Kidney tubule cell (primary cell): ENCODE measurements around the gene RUNX2.
"Not testable (repeated sequence)": the region's sequence is repeated elsewhere in the genome, so short reads cannot be mapped to it uniquely, and the experiment has no call there.

Experiments
- DNase-seq: peaks from one replicate; pipeline ENCODE4 v3.0.0-alpha.2; 2018; ENCODE audit warnings: low spot score

RUNX2 gene

DNA sequence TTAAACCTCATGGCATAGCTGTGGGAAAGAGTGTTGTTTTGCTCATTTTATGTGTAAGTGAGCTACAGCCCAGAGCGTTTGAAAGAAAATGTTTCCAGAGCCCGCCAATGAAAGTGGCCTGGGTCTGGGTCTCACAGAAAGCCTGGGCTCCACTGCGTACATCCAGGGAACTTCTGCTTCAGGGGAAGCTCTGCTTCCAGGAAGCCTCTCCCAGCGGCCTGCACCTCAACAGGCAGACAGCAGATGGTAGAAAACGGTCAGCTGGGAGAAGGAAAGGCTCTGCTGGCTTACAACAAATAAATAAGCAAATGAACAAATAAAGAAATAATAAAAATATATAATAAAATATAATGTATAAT, 320.1 kb downstream of the RUNX2 start:
- no peak for DNase-seq

- DNase-seq: peak; percentile 99
Measured at GRCh38 chr6:45650524-45651135, 322.5 kb downstream of the RUNX2 start.

GRCh38 chr6:45651301-45651700, 323.2 kb downstream of the RUNX2 start:
- no peak for DNase-seq

DNA sequence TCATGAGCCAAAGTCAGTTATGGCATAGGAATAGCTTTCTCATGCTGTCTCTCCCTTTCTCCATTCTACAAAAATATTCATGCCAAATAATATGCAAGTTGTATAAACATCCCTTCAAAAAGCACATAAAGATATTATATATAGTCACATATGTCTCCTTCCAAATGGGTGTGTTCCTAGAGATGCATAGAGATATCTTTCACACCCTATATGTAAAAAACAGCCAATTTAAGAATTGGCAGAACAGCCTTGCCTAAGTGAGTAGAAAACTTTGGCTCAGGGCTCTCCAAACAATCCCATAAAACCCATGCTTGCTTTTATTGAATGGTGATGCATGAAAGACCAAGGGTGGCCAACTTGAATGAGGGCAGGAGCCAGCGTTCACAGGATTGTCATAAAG, 324.3 kb downstream of the RUNX2 start:
- no peak for DNase-seq

DNA sequence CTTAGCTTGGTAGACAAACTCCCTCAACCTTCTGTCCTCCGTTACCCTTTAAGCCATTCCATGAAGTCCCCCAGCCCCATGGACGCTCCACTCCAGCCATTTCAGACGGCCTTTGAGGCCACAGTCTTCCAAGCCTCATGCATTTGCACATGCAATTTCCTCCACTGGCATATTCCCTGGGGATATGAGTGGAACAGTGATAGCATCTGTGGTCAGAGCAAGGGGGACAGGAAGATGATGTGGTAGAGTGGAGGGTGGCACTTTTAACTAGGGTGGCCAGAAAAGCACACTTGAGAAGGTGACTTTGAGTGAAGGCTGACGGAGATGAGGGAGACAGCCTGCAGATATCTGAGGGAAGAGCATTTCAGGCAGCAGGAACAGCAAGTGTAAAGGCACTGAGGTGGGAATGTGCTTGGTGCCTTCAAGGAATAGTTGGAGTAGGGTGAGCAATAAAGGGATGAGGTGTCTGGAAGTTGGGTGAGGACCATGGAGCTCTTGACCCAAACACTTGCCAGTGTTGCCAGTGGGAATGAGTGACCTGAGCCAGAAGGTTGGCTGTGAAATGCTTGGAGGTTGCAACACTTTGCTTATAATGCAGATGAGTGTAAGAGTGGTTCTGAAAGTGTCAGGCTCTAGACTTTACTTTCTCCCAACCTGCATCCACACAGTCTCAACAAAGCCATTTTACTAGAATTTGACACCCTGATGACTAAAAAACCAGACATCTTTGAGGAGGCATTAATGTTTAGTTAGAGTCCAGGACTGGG, 325.2 kb downstream of the RUNX2 start:
- DNase-seq: no peak

DNA sequence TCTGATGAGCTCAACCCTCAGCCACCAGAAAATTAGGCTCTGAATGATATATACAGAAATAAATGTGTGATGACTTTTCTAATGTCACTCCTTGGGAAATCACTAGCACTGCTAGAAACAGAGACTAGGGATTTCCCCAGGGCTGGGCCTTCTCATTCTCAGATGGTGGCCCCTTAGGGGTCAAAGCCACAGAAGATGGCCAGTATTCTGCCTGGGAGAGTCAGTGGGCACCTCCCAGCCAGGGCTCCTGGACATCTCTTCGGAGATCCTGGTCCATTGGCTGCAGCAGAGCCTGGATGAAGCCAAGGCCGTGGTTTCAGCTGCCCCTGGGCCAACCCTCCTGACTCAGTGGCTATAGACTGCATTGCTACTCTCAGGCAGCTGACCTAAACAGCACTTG, 326.5 kb downstream of the RUNX2 start:
- DNase-seq: peak; percentile 86

- DNase-seq: peak; percentile 100
Measured at GRCh38 chr6:45655745-45656476, 327.8 kb downstream of the RUNX2 start.

DNA sequence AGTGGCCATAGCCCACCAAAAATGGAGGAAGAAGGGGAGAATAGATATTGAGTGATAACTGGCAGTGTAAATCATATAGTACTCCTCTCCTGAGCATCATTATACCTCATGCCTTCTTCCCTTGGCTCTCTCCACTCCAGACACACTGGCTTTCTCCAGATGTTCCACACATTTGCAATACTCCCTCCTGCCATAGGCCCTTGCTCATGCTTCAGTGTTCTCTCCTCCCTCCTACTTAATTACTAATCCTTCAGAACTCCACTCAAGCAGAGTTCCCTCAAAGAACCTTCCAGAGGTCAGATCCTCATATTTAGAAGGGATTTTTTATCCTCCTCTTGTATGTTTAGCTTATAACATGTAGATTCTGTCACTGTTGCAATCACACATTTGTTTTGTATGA, 329.1 kb downstream of the RUNX2 start:
- DNase-seq: peak; percentile 90

GRCh38 chr6:45658400-45658799, 330.3 kb downstream of the RUNX2 start:
- DNase-seq: no peak

DNA sequence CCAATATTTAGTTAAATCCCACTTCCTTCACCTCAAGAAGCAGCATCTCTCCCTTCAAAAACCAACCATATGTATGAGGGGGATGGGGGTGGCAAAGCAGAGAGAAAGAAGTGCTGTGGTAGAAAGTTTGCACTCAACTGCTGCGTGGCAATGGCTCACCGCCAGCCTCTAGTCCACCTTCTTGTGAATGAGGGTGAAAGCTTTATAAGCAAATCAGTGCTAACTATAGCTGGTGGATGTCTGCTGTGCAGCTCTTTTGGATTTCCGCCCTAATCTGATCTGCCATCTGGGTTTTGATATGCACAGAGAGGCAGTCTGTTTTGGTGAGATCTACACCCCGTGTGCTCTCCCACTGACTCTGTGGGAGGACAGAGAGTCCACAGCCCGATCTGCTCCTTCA, 330.8 kb downstream of the RUNX2 start:
- no peak for DNase-seq

DNA sequence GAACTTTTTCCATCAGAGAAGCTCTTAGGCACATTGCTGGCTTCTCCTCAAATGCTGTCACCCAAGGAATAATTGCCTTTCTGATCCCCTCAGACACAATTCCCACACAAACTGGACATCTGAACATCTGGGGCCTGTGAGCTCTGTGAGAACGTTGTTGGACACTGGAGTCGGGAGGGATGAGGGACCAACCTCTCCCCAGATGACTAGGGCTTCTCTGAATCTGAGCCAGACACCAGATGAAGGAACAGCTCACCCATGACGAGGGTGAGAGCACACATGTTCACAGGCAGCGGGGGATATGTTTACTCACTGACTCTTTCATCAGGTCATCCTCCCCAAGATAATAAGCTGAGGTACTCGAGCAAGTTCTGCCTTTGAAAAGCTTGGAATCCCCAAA, 333.5 kb downstream of the RUNX2 start:
- peak; percentile 94 for DNase-seq

GRCh38 chr6:45663251-45664221, 335.4 kb downstream of the RUNX2 start:
- DNase-seq: peak; percentile 40

- DNase-seq: no peak
Measured at GRCh38 chr6:45664707-45665106, 336.6 kb downstream of the RUNX2 start.

GRCh38 chr6:45665859-45666258, 337.7 kb downstream of the RUNX2 start:
- DNase-seq: no peak

GRCh38 chr6:45666846-45667245, 338.7 kb downstream of the RUNX2 start:
- no peak for DNase-seq

DNA sequence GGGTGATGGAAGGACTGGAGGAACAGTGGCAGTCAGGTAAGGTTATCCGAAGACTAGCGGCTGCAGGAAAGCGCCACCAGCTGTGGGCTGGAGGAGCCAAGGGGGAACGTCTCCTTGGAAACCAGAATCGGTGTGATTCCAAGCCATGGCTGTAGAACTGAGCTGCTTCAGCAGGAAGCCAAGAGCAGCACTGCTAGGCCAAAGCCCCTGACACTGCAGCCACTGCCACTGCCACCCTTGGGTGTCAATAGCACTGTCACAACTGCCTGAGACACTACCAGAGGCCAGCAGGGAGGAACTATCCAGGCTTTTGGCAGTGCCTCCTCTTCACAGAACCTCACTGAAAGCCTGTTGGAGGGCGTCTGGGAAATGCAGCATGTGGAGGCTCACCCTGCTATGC, 339.2 kb downstream of the RUNX2 start:
- DNase-seq: no peak

GRCh38 chr6:45667766-45668165, 339.6 kb downstream of the RUNX2 start:
- no peak for DNase-seq

- DNase-seq: no peak
Measured at GRCh38 chr6:45668705-45669104, 340.6 kb downstream of the RUNX2 start.

DNA sequence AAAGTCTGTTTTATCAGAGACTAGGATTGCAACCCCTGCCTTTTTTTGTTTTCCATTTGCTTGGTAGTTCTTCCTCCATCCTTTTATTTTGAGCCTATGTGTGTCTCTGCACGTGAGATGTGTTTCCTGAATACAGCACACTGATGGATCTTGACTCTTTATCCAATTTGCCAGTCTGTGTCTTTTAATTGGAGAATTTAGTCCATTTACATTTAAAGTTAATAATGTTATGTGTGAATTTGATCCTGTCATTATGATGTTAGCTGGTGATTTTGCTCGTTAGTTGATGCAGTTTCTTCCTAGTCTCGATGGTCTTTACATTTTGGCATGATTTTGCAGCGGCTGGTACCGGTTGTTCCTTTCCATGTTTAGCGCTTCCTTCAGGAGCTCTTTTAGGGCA, 345.0 kb downstream of the RUNX2 start:
- DNase-seq: not testable (repeated sequence)

- DNase-seq: not testable (repeated sequence)
Measured at GRCh38 chr6:45675166-45675565, 347.0 kb downstream of the RUNX2 start.

DNA sequence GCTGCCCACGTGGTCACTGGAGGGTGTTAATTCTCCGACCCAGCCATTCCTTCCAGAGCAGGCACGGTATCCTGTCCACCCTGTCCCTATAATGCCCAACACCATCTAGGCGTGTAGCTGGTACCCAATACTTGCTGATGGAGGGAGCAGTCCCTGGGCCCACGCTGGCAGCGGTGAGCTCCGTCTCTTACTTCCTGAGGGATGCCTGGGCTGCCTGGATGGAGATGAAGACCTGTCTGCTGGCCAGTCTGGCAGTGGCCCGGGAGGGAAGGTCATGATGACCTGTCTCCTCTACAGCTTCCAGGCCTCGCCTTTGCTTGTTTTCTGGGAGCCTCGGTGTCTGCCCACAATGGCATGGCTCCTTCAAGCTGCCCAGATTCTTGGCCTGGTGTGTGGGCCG, 347.5 kb downstream of the RUNX2 start:
- no peak for DNase-seq

DNA sequence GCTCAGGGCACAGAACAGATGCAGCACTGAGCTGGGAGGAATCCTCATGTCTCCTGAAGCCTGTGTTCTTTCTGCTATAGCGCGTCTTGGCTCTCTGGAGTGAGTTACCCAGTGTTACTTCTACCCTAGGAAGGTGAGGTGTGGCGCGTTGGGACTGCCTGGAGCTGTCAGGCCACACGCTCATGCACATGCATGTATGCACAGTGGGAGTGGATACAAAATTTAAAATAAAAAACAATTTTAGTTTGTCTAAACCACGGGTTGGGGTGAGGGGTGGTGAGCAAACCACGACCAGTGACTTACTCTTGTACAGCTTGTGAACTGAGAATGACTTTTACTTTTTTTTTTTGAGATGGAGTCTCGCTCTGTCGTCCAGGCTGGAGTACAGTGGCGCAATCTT, 348.2 kb downstream of the RUNX2 start:
- no peak for DNase-seq
